GM12878 (cell line): ENCODE measurements around the gene BBS9. TPM values are rescaled to one million over a fixed set of nuclear protein-coding genes. Genes with fewer than 3 reads are reported as not detected.

ENCODE experiments used
- ATAC-seq: fragments of 200-7000 bp; cut with Tn5 transposase; 3 replicates; pipeline ENCODE4 v1.9.1; 2020; ENCODE audit warnings: mild to moderate bottlenecking, moderate library complexity
- BruUV-seq: library from RNA; stranded (reverse); fragments of 400-500 nt; replicated peaks from 2 replicates; lab custom pipeline; 2021; lab: Mats Ljungman, UMichigan
- CTCF ChIA-PET: fragments of 300-600 bp; sonication (Branson Sonifier 250); formaldehyde crosslinking; extraction: SDS; loops from one replicate; lab custom pipeline; 2021; ENCODE audit warnings: inconsistent platforms; lab: Yijun Ruan, JAX
- POLR2A ChIA-PET: fragments of 350-600 bp; formaldehyde crosslinking; extraction: SDS; loops from one replicate; lab custom pipeline; 2021; ENCODE audit warnings: inconsistent platforms; lab: Charles Lee
- RAD21 ChIA-PET: fragments of 300-600 bp; sonication (Branson Sonifier 250); formaldehyde crosslinking; loops from one replicate; lab custom pipeline; 2023; ENCODE audit warnings: antibody characterized with exemption; ENCODE audit not compliant: unreplicated experiment; lab: Charles Lee
- SMC1A ChIA-PET: fragments of 300-600 bp; sonication (Branson Sonifier 250); formaldehyde crosslinking; loops from one replicate; lab custom pipeline; 2023; ENCODE audit not compliant: unreplicated experiment, uncharacterized antibody; lab: Charles Lee
- DNase-seq: peaks from one replicate; pipeline ENCODE4 v3.0.0-alpha.2; 2011; ENCODE audit warnings: low read depth, low spot score
- FAIRE-seq: peaks from 3 replicates; lab custom pipeline; 2011; peaks lifted over from hg19 to GRCh38; lab: Jason Lieb, UNC
- H2AFZ ChIP-seq: 2 replicates; pipeline ENCODE4 v1.6.0; 2011; ENCODE audit warnings: low read depth, low read length, control low read depth; ENCODE audit not compliant: control insufficient read depth
- H3K27ac ChIP-seq: 2 replicates; pipeline ENCODE4 v1.5.1; 2011; ENCODE audit warnings: control low read depth; ENCODE audit not compliant: control insufficient read depth, insufficient read depth
- H3K27me3 ChIP-seq, 2 experiments: replicated peaks in 1 of 2; 2 replicates each; pipeline versions ENCODE4 v1.6.0 to v1.6.1; 2011; ENCODE audit warnings: low read length in 1 of 2; ENCODE audit not compliant: control insufficient read depth in 2 of 2, insufficient read depth in 2 of 2
- H3K36me3 ChIP-seq, 2 experiments: 2 replicates each; pipeline ENCODE4 v1.5.1; 2011; ENCODE audit warnings: low read length in 1 of 2; ENCODE audit not compliant: control insufficient read depth in 2 of 2, insufficient read depth in 2 of 2
- H3K4me1 ChIP-seq: 2 replicates; pipeline ENCODE4 v1.6.1; 2011; ENCODE audit warnings: mild to moderate bottlenecking, low read length, moderate library complexity, mixed read lengths; ENCODE audit not compliant: control insufficient read depth, insufficient read depth
- H3K4me2 ChIP-seq: 2 replicates; pipeline ENCODE4 v1.6.0; 2011; ENCODE audit warnings: control low read depth; ENCODE audit not compliant: control insufficient read depth, insufficient read depth
- H3K4me3 ChIP-seq: fragments of 200-600 bp; sonication (generic); 2 replicates; pipeline ENCODE4 v1.5.1; 2016
- H3K79me2 ChIP-seq: 2 replicates; pipeline ENCODE4 v1.6.0; 2011; ENCODE audit warnings: low read length; ENCODE audit not compliant: control insufficient read depth, insufficient read depth
- H3K9ac ChIP-seq: 2 replicates; pipeline ENCODE4 v1.8.0; 2011; ENCODE audit warnings: low read length, control low read depth, mixed read lengths; ENCODE audit not compliant: control insufficient read depth, insufficient read depth
- H3K9me3 ChIP-seq: replicated peaks from 3 replicates; pipeline ENCODE4 v1.5.1; 2011; ENCODE audit warnings: mild to moderate bottlenecking, low read length; ENCODE audit not compliant: control insufficient read depth, insufficient read depth
- H4K20me1 ChIP-seq: 2 replicates; pipeline ENCODE4 v1.6.0; 2011; ENCODE audit not compliant: control insufficient read depth, insufficient read depth
- CBX3 ChIP-seq: fragments of 200-600 bp; sonication (generic); IDR thresholded peaks from 2 replicates; pipeline ENCODE4 v1.6.1; 2016; ENCODE audit warnings: low read depth, borderline replicate concordance
- E2F4 ChIP-seq: IDR thresholded peaks from 2 replicates; pipeline ENCODE4 v1.6.1; 2012; ENCODE audit warnings: low read depth, low read length, improper control_type of control experiment
- EGR1 ChIP-seq, 2 experiments: IDR thresholded peaks; 1 replicate in 1 of 2; 2 replicates in 1 of 2; pipeline ENCODE4 v1.6.1; 2011 to 2012; ENCODE audit warnings: low read depth in 2 of 2, low read length in 2 of 2, borderline replicate concordance in 1 of 2, mild to moderate bottlenecking in 1 of 2, moderate library complexity in 1 of 2
- ESRRA ChIP-seq: IDR thresholded peaks from 2 replicates; pipeline ENCODE4 v1.6.1; 2012; ENCODE audit warnings: mild to moderate bottlenecking, low read length, improper control_type of control experiment
- FOXK2 ChIP-seq: fragments of 450-650 bp; IDR thresholded peaks from 2 replicates; pipeline ENCODE4 v1.6.1; 2017; ENCODE audit warnings: mild to moderate bottlenecking, moderate library complexity
- FOXM1 ChIP-seq: IDR thresholded peaks from 2 replicates; pipeline ENCODE4 v1.6.1; 2012; ENCODE audit warnings: low read depth, mild to moderate bottlenecking, inconsistent platforms, low read length, moderate library complexity
- IKZF2 ChIP-seq, 2 experiments: fragments of 450-650 bp; IDR thresholded peaks; 2 replicates each; pipeline ENCODE4 v1.6.1; 2017; ENCODE audit warnings: mild to moderate bottlenecking in 2 of 2, moderate library complexity in 2 of 2
- TARDBP ChIP-seq: IDR thresholded peaks from 2 replicates; pipeline ENCODE4 v1.6.1; 2016; ENCODE audit warnings: borderline replicate concordance
- WGBS: methylation state at CpG from one replicate; pipeline ENCODE4 v1.1.6; 2016; ENCODE audit warnings: low lambda C conversion rate; ENCODE audit not compliant: insufficient replicate concordance, insufficient coverage; ENCODE audit errors: missing lambda C conversion rate; 5-methylcytosine and 5-hydroxymethylcytosine counted together
- in situ Hi-C: fragments of 300-500 bp; cut with MboI; formaldehyde crosslinking; loops from 9 replicates; pipeline ENCODE4 v1.14.3; 2018; ENCODE audit warnings: mixed read lengths
- intact Hi-C: fragments of 100-400 bp; cut with micrococcal nuclease; formaldehyde crosslinking; loops from one replicate; pipeline ENCODE4 v1.14.2; 2022; ENCODE audit not compliant: unreplicated experiment
- polyA plus RNA-seq, 11 experiments: library from polyadenylated mRNA; depleted of rRNA in 4 of 11; unstranded in 6 of 11; stranded (reverse) in 5 of 11; fragments of >200 nt; fragmentation: Nextera tagmentation in 4 of 11; fragmentation: Illumina TruSeq in 1 of 11; extraction: Ambion mirVana in 4 of 11; extraction: Trizol in 1 of 11; gene quantifications; 1 replicate in 1 of 11; 2 replicates in 10 of 11; pipeline versions ENCODE4 v1.2.1 to v1.2.3, GENCODE V29; 2011 to 2016; ENCODE audit warnings: inconsistent platforms in 2 of 11, missing spikeins in 2 of 11, low read depth in 1 of 11
- total RNA-seq, 4 experiments: library from RNA; depleted of rRNA in 3 of 4; stranded (reverse); fragments of >200 nt in 3 of 4; fragmentation: Illumina TruSeq in 1 of 4; extraction: Trizol in 1 of 4; gene quantifications; 2 replicates each; pipeline versions ENCODE4 v1.2.1 to v1.2.3, GENCODE V29; 2013 to 2021
- TF ChIP-seq, protein P1 (sequence below): IDR thresholded peaks from 2 replicates; pipeline ENCODE4 v1.6.1; 2011; ENCODE audit warnings: mild to moderate bottlenecking, low read depth, low read length, moderate library complexity; ENCODE audit not compliant: insufficient replicate concordance
- TF ChIP-seq, protein P2 (sequence below): fragments of 450-650 bp; IDR thresholded peaks from 2 replicates; pipeline ENCODE4 v1.6.1; 2018; ENCODE audit warnings: borderline replicate concordance, mild to moderate bottlenecking; ENCODE audit not compliant: partially characterized antibody

The BBS9 gene
- total and polyA plus RNA-seq, 10 of the 15 experiments (the other 5 are each of a cell fraction or from before 2014, with no cell fraction given): 1.2 to 5.6 (median 2.3) TPM

GRCh38 chr7:33550363-33550762, 421.0 kb downstream of the BBS9 start:
- FAIRE-seq: no peak
- H3K4me2 ChIP-seq: no peak overlapping the region
- in situ Hi-C loops: no loop called here
- no peak overlapping the region for H3K4me3 ChIP-seq
- POLR2A ChIA-PET: no interaction called here
- CTCF ChIA-PET: no interaction called here
- RAD21 ChIA-PET: no interaction called here
- no peak overlapping the region for H3K9ac ChIP-seq
- no peaks in the 10 kb centered on the region for H3K36me3 ChIP-seq
- no peak overlapping the region for H2AFZ ChIP-seq
- no peaks in the 10 kb centered on the region for H3K27me3 ChIP-seq
- ATAC-seq: no peak
- no peak for TF ChIP-seq IKZF2 (IDR thresholded peaks at IDR 0.05)
- no peak for TF ChIP-seq ESRRA
- TF ChIP-seq CBX3: no peak
- TF ChIP-seq TARDBP: no peak
- TF ChIP-seq EGR1 (IDR thresholded peaks at IDR 0.05; ENCODE audit: borderline replicate concordance in 1 of 2, low read depth in 2 of 2, low read length in 2 of 2): no peak
- TF ChIP-seq E2F4: no peak
- TF ChIP-seq FOXM1: no peak
- TF ChIP-seq, protein P1, sequence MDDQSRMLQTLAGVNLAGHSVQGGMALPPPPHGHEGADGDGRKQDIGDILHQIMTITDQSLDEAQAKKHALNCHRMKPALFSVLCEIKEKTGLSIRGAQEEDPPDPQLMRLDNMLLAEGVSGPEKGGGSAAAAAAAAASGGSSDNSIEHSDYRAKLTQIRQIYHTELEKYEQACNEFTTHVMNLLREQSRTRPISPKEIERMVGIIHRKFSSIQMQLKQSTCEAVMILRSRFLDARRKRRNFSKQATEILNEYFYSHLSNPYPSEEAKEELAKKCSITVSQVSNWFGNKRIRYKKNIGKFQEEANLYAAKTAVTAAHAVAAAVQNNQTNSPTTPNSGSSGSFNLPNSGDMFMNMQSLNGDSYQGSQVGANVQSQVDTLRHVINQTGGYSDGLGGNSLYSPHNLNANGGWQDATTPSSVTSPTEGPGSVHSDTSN: no peak
- no peak for TF ChIP-seq FOXK2
- TF ChIP-seq, protein P2, sequence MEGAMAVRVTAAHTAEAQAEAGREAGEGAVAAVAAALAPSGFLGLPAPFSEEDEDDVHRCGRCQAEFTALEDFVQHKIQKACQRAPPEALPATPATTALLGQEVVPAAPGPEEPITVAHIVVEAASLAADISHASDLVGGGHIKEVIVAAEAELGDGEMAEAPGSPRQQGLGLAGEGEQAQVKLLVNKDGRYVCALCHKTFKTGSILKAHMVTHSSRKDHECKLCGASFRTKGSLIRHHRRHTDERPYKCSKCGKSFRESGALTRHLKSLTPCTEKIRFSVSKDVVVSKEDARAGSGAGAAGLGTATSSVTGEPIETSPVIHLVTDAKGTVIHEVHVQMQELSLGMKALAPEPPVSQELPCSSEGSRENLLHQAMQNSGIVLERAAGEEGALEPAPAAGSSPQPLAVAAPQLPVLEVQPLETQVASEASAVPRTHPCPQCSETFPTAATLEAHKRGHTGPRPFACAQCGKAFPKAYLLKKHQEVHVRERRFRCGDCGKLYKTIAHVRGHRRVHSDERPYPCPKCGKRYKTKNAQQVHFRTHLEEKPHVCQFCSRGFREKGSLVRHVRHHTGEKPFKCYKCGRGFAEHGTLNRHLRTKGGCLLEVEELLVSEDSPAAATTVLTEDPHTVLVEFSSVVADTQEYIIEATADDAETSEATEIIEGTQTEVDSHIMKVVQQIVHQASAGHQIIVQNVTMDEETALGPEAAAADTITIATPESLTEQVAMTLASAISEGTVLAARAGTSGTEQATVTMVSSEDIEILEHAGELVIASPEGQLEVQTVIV: no peak
- no peaks in the 10 kb centered on the region for H3K79me2 ChIP-seq
- no peaks in the 10 kb centered on the region for H4K20me1 ChIP-seq
- no TSS peak for BruUV-seq
- DNase-seq: no peak
- WGBS: 46% methylated on average over 2 of the region's 2 CpGs
- no peaks in the 10 kb centered on the region for H3K4me1 ChIP-seq
- H3K27ac ChIP-seq: no peak overlapping the region
- intact Hi-C loops: no loop called here
- H3K9me3 ChIP-seq: no peaks in the 10 kb centered on the region
- SMC1A ChIA-PET: no interaction called here
